ENCODE results near the gene HMX1. TPM values are rescaled to one million over a fixed set of nuclear protein-coding genes. Genes with fewer than 3 reads are reported as not detected.

HMX1 gene
- total and polyA plus RNA-seq, 2 experiments from 2014 or later, result 0.69 TPM; not detected in 1

GRCh38 chr4:8835521-8836365 is 35.9 kb downstream of the HMX1 start:
- no peak for DNase-seq (ENCODE audit: low spot score)
- no peaks in the 10 kb centered on the region for H3K27me3 ChIP-seq (ENCODE audit: insufficient read depth)
- TF ChIP-seq STAT1 (IDR thresholded peaks at IDR 0.05; ENCODE audit: unreplicated experiment) (no peak), ZNF114 (CRISPR knock-in tag; IDR thresholded peaks at IDR 0.05) (no peak), EZH2phosphoT487 (IDR thresholded peaks at IDR 0.05; ENCODE audit: unreplicated experiment) (no peak), CTCF (conservative IDR thresholded peaks at IDR 0.05; ENCODE audit: low read depth in 2 of 2) (peak in 1 of 2 experiments; percentile 15; a peak in 1 of 4 replicates)

GRCh38 chr4:8834681-8835220 is 36.9 kb downstream of the HMX1 start:
- Mint-ChIP-seq H3K36me3 (ENCODE audit: low read depth) (no peaks in the 10 kb centered on the region), H3K4me3 (no peak overlapping the region), H3K27me3 (ENCODE audit: insufficient read depth, low read depth, poor library complexity) (peaks cover 12% of the 10 kb centered on the region), H3K9me3 (no peaks in the 10 kb centered on the region), H3K4me1 (peaks cover 9% of the 10 kb centered on the region), H3K27ac (no peak overlapping the region)
- H3K27me3 ChIP-seq (ENCODE audit: insufficient read depth), result no peaks in the 10 kb centered on the region
- ATAC-seq (no peak), DNase-seq (ENCODE audit: low spot score) (no peak)
- no peaks in the 10 kb centered on the region for H4K20me1 ChIP-seq (replicated peaks; ENCODE audit: insufficient read depth)
- H3K4me1 ChIP-seq (ENCODE audit: insufficient read depth), result no peaks in the 10 kb centered on the region; the same call in 1 of the 2 replicates
- no peak overlapping the region for H3K4me2 ChIP-seq
- H3K4me3 ChIP-seq, result no peak overlapping the region
- H3K9me2 ChIP-seq (ENCODE audit: insufficient read depth), result no peaks in the 10 kb centered on the region
- no peak overlapping the region for H3K27ac ChIP-seq (ENCODE audit: low read depth)
- no peaks in the 10 kb centered on the region for H3K36me3 ChIP-seq (ENCODE audit: insufficient read depth)
- no peaks in the 10 kb centered on the region for H3F3A ChIP-seq (replicated peaks; ENCODE audit: low read depth)
- H3K79me2 ChIP-seq (replicated peaks; ENCODE audit: insufficient read depth), result no peaks in the 10 kb centered on the region
- H2AFZ ChIP-seq, result no peak overlapping the region
- TF ChIP-seq JUNB (IDR thresholded peaks at IDR 0.05; ENCODE audit: unreplicated experiment) (no peak), CTCF (conservative IDR thresholded peaks at IDR 0.05; ENCODE audit: low read depth in 2 of 2) (no peak), STAT1 (IDR thresholded peaks at IDR 0.05; ENCODE audit: unreplicated experiment) (no peak), CREB1 (CRISPR knock-in tag; IDR thresholded peaks at IDR 0.05; ENCODE audit: low read depth) (no peak), ZNF462 (CRISPR knock-in tag; IDR thresholded peaks at IDR 0.05) (no peak), EZH2phosphoT487 (IDR thresholded peaks at IDR 0.05; ENCODE audit: unreplicated experiment) (no peak), ZNF114 (CRISPR knock-in tag; IDR thresholded peaks at IDR 0.05) (no peak), POLR2AphosphoS5 (IDR thresholded peaks at IDR 0.05; ENCODE audit: low read depth) (no peak)

More at GRCh38 chr4:8835521-8836365, 35.9 kb downstream of the HMX1 start:
- H3K36me3 Mint-ChIP-seq (ENCODE audit: low read depth), result no peaks in the 10 kb centered on the region
- H3K4me1 Mint-ChIP-seq, result peaks cover 9% of the 10 kb centered on the region
- Histone ChIP-seq H4K20me1 (replicated peaks; ENCODE audit: insufficient read depth) (no peaks in the 10 kb centered on the region), H2AFZ (no peak overlapping the region), H3K9me2 (ENCODE audit: insufficient read depth) (no peaks in the 10 kb centered on the region), H3K79me2 (replicated peaks; ENCODE audit: insufficient read depth) (no peaks in the 10 kb centered on the region), H3F3A (replicated peaks; ENCODE audit: low read depth) (no peaks in the 10 kb centered on the region), H3K4me2 (no peak overlapping the region), H3K27ac (ENCODE audit: low read depth) (no peak overlapping the region), H3K4me1 (ENCODE audit: insufficient read depth) (no peaks in the 10 kb centered on the region; the same call in 1 of the 2 replicates), H3K36me3 (ENCODE audit: insufficient read depth) (no peaks in the 10 kb centered on the region), H3K4me3 (no peak overlapping the region)
- H3K4me3 Mint-ChIP-seq, result no peak overlapping the region
- peaks cover 12% of the 10 kb centered on the region for H3K27me3 Mint-ChIP-seq (ENCODE audit: insufficient read depth, low read depth, poor library complexity)
- H3K27ac Mint-ChIP-seq, result no peak overlapping the region
- no peaks in the 10 kb centered on the region for H3K9me3 Mint-ChIP-seq
- ATAC-seq, result peak; percentile 23
